GM18499 (cell line): ENCODE measurements around the gene EQTN.
A peak's percentile ranks its signal among the peaks of the same experiment; 100 is the strongest.

Source experiments
- ATAC-seq: cut with Tn5 transposase; IDR thresholded peaks from one replicate; pipeline ENCODE4 v1.9.1; 2021; ENCODE audit warnings: moderate number of reproducible peaks; ENCODE audit not compliant: insufficient read depth, unreplicated experiment

Gene EQTN

GRCh38 chr9:27297050-27297449 is at the start of gene EQTN:
EQTN (minus strand) TSS chr9:27297150; CDS start chr9:27297055, 95 bp downstream.
- no peak for ATAC-seq

- no peak for ATAC-seq
Observed at GRCh38 chr9:27344776-27345175, 47.8 kb upstream of the EQTN start.

- ATAC-seq: no peak
Observed at GRCh38 chr9:27341545-27342294, 44.8 kb upstream of the EQTN start.

- ATAC-seq: no peak
Observed at GRCh38 chr9:27340961-27341511, 44.1 kb upstream of the EQTN start.

GRCh38 chr9:27340285-27340674 is 43.3 kb upstream of the EQTN start:
- no peak for ATAC-seq

DNA sequence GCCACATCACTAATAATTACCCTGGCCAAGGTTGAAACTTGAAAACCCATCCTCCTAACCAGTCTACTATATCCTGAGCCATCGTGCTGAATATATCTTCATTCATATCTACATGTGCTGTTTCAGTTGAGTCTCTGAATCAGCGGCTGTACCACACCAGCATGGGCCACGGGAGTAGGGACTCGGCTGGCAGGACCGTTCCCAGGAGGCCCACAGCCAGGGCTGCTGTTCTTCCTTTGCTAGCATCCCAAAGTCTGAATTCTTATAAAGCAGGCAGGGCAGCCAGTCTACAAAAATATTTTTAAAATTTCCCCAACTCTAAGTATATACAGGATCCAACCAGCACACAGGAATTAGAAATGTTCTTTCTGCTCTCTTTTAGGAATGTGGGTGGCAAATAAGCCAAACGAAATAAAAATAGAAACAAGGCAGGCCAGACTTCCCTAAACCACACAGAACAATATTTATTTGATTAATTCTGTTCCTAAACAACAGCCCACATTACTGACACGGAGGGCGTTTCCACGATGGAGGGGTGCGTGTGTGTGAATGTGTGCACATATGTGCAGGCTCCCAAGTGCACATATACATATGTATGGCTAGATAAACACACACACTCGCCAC is 42.8 kb upstream of the EQTN start:
- no peak for ATAC-seq

DNA sequence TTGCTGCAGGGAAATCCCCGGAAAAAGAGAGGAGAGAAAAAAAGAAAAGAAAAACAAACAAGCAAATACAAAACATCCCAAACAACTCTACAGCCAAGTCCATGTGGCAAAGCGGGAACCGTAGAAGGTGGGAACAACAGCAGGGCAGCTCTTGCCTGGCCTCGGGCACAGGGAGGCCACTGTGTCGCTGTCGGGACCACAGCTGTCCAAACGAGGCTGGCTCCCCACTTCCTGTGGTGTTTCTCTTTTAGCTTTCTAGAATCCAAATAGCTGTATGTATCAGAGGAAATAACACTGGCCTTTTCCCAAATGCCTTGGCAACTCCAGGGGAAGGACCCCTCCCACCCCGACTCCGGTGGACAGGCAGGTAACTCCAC is 41.6 kb upstream of the EQTN start:
- ATAC-seq: no peak

DNA sequence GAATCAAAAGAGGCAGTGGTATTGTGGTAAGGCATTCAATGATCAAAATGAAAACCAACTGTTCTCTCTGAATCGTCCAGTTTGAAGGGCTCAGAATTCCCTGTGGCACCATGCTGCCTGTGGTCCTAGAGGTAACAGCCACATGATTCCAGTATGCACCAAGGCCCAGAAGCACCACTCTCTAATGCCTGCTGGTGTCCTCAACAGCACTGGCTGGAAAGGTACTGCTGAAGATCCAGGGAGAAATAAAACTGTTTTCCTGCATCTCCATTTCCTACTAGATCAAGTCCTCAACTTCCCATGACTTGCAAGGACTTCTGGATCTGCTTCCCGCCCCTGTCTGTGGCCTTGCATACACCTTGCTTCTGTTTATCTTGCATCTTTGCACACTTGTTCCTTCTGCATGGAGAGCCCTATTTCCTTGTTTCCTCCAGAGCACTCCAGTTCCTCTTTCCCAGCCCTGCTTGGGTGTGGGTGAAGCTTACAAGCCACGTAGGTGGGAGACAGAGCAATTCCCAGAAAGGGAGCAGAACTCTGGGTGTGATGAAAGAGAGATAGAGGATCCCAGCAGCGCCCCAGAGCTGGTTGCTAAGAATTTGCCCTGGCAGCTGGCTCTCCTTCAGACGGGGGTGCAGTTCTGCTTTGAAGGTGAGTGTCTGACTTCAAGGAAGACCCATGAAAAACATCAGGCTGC is 41.0 kb upstream of the EQTN start:
- no peak for ATAC-seq

GRCh38 chr9:27337236-27337635 is 40.3 kb upstream of the EQTN start:
- ATAC-seq: no peak

DNA sequence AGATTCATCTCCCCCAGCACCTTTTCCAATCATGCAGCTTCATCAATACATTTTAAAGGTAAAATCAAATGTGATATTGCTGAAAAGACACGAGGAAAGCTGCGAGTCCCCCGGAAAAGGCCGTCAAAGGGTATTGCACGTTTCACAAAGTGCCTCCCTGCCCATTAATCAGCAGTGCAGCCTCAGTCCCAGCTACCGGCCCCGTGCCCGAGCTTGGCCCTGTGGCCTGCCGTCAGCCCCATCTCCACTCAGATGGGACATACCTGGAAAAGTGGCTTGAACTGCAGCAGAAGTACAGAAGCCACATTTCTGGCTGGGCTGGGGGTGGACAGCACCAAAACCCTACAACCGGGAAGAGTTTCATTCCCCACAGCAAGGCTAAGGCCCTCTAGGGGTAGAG is 39.9 kb upstream of the EQTN start:
- no peak for ATAC-seq

DNA sequence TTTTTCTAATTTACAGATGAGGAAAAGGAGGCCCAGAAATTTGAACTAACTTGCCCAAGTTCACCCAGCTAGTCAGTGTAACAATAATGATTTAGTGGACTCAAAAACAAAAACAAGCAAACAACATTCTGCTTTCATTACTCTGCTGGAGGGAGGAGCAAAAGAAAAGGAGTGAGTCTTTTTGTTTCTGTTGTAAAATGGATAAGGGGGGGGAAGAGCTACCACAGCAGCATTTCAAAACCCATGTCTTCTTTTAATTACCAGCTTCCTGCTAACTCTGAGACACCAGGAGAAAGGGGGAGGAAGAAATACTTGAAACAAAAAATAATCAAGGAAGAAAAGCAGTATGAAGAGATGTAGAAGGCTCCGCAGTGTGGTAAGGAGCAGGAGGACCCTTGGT is 39.2 kb upstream of the EQTN start:
- ATAC-seq: no peak

DNA sequence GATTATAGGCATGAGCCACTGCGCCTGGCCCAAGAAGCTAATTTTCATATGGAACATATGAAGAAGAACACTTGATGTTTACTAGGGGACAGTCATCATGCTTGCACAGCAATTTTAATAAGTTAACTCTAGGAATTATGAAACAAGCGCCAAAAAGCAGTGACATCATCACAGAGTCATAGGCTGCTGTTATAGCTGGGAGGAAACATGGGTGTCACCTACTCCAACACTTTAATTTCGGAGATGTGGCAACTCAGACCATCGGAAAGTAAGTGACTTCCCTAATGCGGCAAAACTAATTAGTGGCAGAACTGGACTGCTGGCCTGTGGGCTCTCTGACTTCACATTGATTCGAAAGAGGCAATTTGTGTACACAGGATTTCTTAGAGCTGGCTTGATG is 38.1 kb upstream of the EQTN start:
- no peak for ATAC-seq

- ATAC-seq: peak; percentile 81
Observed at GRCh38 chr9:27333241-27334052, 36.5 kb upstream of the EQTN start.

- no peak for ATAC-seq
Observed at GRCh38 chr9:27331393-27331792, 34.4 kb upstream of the EQTN start.

GRCh38 chr9:27329291-27329690 is 32.3 kb upstream of the EQTN start:
- no peak for ATAC-seq

GRCh38 chr9:27328483-27328882 is 31.5 kb upstream of the EQTN start:
- ATAC-seq: no peak

GRCh38 chr9:27311184-27311583 is 14.2 kb upstream of the EQTN start:
- no peak for ATAC-seq

- ATAC-seq: no peak
Observed at GRCh38 chr9:27310582-27310981, 13.6 kb upstream of the EQTN start.

DNA sequence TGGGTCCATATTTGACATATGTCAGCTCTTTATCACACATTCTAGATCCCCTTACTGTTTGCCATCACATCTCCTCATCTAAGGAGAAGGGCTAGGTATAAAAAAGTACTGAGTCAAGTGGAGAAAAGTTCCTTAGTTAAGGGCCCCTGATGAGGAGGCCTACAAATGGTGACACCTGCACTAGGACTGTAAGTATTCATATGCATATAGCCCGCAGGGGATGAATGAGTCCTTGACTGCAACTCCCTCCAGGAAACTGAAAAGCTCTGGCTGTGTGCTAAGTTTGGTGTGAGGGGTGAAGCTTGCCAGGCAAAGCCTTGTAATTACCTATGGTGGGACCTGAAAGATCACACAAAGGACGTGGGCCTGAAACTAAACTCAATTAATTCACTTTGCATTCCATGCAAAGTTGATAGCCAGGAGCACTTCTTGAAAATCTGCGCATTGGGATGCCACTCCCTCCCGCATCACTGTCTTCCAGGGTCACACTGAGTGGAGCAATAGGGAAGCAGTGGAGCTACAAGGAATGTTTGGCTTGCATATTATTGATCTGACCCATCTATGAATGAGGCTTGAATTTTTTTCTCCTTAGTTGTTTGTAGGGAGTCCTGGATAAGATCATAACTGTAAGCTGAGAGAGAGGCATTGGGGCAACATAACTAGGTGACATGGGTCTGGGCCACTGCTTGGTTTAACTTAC is 11.9 kb upstream of the EQTN start:
- no peak for ATAC-seq

GRCh38 chr9:27304521-27304920 is 7.6 kb upstream of the EQTN start:
- ATAC-seq: no peak
